Right atrium auricular region (tissue), 2 donors: ENCODE results near the gene USP47. TPM values are rescaled to one million over a fixed set of nuclear protein-coding genes. Genes with fewer than 3 reads are reported as not detected.

Experiments
- DNase-seq: peaks from one replicate; pipeline ENCODE4 v3.0.0-alpha.2; 2019; ENCODE audit warnings: low spot score
- H3K27ac ChIP-seq, 2 donors: fragments of 200-600 bp; sonication (generic); 1 replicate in 1 of 2; 2 replicates in 1 of 2; pipeline ENCODE4 v1.5.1; 2016 to 2019
- H3K27me3 ChIP-seq, 2 donors: fragments of 200-600 bp; sonication (generic); one replicate each; pipeline versions ENCODE4 v1.5.1 to v1.6.0; 2017 to 2019
- H3K36me3 ChIP-seq: fragments of 200-600 bp; sonication (generic); one replicate; pipeline ENCODE4 v1.5.1; 2016
- H3K4me1 ChIP-seq, 2 donors: fragments of 200-600 bp; sonication (generic); one replicate each; pipeline versions ENCODE4 v1.5.1 to v1.6.0; 2017 to 2019
- H3K4me3 ChIP-seq, 2 donors: fragments of 200-600 bp; sonication (generic); 1 replicate in 1 of 2; 2 replicates in 1 of 2; pipeline ENCODE4 v1.5.1; 2017 to 2019; ENCODE audit warnings: mild to moderate bottlenecking in 1 of 2, moderate library complexity in 1 of 2
- H3K9me3 ChIP-seq, 2 donors: fragments of 200-600 bp; sonication (generic); one replicate each; pipeline ENCODE4 v1.5.1; 2019
- total RNA-seq, 2 donors: library from RNA; depleted of rRNA; stranded (reverse); fragments of >200 nt; gene quantifications; one replicate each; pipeline ENCODE4 v1.1.0, GENCODE V29; 2016
- TF ChIP-seq, protein P1 (sequence below), 2 donors: fragments of 200-600 bp; sonication (generic); IDR thresholded peaks; one replicate each; pipeline ENCODE4 v1.5.1; 2019; ENCODE audit warnings: antibody characterized with exemption in 2 of 2

USP47 gene
- total RNA-seq, 2 donors from 2014 or later: 58.7 to 61.3 TPM

DNA sequence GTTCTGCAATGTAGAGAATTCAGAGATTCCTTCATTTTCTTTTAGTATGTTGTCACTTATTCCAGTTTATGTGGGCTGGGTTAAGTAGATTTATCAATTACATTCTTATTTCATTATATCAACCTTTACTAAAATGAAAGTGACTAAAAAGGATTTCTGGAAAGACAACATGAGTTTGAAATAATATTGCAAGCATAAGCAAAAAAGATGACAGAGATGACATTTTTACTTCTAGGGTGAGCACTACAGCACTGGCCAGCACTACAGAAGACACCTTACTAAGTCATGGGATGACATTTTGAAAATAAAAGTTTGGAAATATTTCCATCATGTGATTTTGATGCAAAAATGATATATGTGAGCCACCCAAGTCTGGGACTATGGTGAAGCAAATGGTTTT is 2.1 kb upstream of the USP47 start:
- Histone ChIP-seq H3K27me3 (no peaks in the 10 kb centered on the region), H3K9me3 (no peaks in the 10 kb centered on the region), H3K27ac (no peak overlapping the region), H3K4me3 (no peak overlapping the region), H3K4me1 (peaks cover 0 to 22% of the 10 kb centered on the region in 2 donors), H3K36me3 (no peaks in the 10 kb centered on the region)
- TF ChIP-seq, protein P1, sequence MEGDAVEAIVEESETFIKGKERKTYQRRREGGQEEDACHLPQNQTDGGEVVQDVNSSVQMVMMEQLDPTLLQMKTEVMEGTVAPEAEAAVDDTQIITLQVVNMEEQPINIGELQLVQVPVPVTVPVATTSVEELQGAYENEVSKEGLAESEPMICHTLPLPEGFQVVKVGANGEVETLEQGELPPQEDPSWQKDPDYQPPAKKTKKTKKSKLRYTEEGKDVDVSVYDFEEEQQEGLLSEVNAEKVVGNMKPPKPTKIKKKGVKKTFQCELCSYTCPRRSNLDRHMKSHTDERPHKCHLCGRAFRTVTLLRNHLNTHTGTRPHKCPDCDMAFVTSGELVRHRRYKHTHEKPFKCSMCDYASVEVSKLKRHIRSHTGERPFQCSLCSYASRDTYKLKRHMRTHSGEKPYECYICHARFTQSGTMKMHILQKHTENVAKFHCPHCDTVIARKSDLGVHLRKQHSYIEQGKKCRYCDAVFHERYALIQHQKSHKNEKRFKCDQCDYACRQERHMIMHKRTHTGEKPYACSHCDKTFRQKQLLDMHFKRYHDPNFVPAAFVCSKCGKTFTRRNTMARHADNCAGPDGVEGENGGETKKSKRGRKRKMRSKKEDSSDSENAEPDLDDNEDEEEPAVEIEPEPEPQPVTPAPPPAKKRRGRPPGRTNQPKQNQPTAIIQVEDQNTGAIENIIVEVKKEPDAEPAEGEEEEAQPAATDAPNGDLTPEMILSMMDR (IDR thresholded peaks at IDR 0.05): no peak
- DNase-seq: no peak

DNA sequence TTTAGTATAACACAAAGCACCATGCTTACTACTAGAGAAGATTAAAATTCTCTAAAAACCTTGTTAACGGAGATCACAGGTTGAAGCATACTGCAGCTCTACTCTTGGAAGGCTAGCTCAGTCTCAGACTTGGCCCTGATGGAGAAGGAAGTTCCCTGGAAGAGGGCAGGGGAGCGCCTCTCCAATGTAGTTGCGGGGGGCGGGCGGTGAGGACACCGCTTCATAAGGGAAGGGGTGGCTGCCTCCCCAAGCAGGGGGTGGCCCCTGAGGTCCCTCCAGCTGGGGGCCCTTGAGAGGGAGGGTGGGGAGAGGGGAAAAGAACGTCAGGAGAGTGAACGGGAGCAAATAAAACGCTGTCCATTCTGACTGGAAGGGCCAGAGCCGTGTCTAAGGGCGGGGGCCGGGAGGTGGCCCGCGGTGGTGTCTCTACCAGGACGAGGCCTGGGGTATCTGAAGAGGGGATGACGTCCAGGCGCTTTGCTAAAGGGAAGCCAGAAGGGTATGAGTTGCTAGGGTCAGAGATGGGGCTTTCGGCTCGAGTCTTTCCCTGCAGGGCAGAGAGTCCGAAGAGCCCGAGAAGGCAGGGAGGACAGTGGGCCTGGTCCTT is 553 bp upstream of the USP47 start:
- Histone ChIP-seq H3K27me3 (no peaks in the 10 kb centered on the region), H3K36me3 (no peaks in the 10 kb centered on the region), H3K4me3 (peak overlapping the region; percentile 73 to 75), H3K4me1 (peaks cover 0 to 36% of the 10 kb centered on the region in 2 donors), H3K9me3 (no peaks in the 10 kb centered on the region), H3K27ac (peak overlapping the region; percentile 99)
- TF ChIP-seq, protein P1 (IDR thresholded peaks at IDR 0.05): no peak
- DNase-seq: peak; percentile 69

DNA sequence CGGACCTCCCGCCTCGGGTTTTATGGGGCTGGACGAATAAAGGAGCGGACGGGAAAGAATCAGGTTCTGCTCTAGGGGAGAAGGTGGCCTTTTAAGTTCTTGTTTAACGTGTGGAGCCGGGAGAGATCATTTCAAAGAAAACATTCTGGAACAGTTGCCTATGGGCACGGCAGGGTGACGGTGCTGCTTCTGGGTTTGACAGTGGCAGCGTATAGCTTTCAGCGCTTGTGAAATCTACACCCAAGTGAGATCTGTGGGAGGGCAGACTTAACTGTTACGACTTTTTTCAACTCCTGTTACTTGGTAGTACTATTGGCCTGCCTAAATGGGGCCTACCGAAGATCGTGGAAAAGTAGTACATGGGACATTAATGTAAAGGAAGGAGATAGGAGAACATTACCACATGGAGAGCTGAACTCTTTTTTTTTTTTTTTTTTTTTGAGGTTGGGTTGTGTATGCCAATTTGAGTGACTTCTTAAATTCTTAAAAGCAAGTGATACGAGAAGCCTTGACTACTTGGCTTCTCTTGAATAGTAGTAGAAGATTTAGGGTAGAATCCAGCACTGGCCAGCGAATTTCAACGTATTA is 743 bp downstream of the USP47 start:
- Histone ChIP-seq H3K27ac (peak overlapping the region; percentile 99), H3K4me1 (peaks cover 0 to 48% of the 10 kb centered on the region in 2 donors), H3K27me3 (no peaks in the 10 kb centered on the region), H3K36me3 (no peaks in the 10 kb centered on the region), H3K4me3 (peak overlapping the region; percentile 73 to 75), H3K9me3 (no peaks in the 10 kb centered on the region)
- TF ChIP-seq, protein P1 (IDR thresholded peaks at IDR 0.05): no peak
- peak; percentile 69 for DNase-seq

DNA sequence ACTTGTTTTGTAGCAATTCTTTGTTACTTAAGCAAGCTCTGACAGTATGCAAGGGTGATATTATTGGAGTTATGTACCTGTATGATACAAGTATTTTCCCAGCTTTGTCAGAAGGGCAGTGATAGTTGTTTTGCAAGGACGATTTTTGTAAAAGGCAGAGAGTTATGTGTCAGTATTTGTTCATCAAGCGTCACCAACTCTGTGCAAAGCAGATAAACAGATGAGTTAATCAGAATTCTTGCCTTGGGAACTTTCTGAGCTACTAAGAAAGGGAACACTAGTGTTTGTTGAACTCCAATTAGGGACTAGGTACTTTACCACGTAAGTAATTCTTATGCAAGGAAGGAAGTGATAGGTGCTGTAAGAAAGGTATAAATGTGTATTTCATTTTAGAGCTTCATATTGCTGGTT is 1.4 kb downstream of the USP47 start:
- H3K27me3 ChIP-seq: no peaks in the 10 kb centered on the region
- DNase-seq: no peak
- peak overlapping the region; percentile 73 to 75 for H3K4me3 ChIP-seq
- no peaks in the 10 kb centered on the region for H3K9me3 ChIP-seq
- H3K4me1 ChIP-seq: peaks cover 0 to 55% of the 10 kb centered on the region in 2 donors
- H3K27ac ChIP-seq: peak overlapping the region; percentile 99
- H3K36me3 ChIP-seq: no peaks in the 10 kb centered on the region
- TF ChIP-seq, protein P1 (IDR thresholded peaks at IDR 0.05): no peak

DNA sequence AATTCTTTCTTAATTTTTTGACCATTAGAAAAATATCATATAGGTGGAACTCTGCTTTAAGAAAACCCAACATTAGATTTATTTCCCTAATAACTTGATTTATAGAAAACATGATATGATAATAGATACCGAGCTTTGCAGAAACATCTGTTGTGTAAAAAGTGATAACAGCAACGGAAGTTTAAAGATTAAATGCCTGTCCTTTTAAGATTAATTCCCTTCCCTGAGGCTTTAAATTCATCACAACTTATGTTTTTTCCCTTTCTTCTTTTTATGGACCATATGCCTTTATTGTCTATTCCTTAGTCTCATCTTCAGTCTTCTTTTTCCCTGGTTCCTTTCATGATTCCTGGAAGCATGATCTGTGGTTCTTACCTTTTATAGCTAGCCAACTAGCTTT is 1.9 kb downstream of the USP47 start:
- TF ChIP-seq, protein P1 (IDR thresholded peaks at IDR 0.05): no peak
- Histone ChIP-seq H3K4me1 (peaks cover 0 to 58% of the 10 kb centered on the region in 2 donors), H3K27me3 (no peaks in the 10 kb centered on the region), H3K4me3 (peak overlapping the region; percentile 73 to 75), H3K27ac (peak overlapping the region; percentile 99), H3K36me3 (no peaks in the 10 kb centered on the region), H3K9me3 (no peaks in the 10 kb centered on the region)
- no peak for DNase-seq
